Left renal cortex interstitium (tissue), 4 donors: ENCODE data around the gene BRAF. TPM values are rescaled to one million over a fixed set of nuclear protein-coding genes. Genes with fewer than 3 reads are reported as not detected.
"Not testable (repeated sequence)": the region's sequence is repeated elsewhere in the genome, so short reads cannot be mapped to it uniquely, and the experiment has no call there.

ENCODE experiments used
- DNase-seq, 4 donors: peaks; one replicate each; pipeline ENCODE4 v3.0.0-alpha.2; 2013; ENCODE audit warnings: low read depth in 4 of 4, low spot score in 2 of 4, missing footprints in 1 of 4
- polyA plus RNA-seq, 4 donors: library from polyadenylated mRNA; unstranded; fragments of 120-200 nt; gene quantifications; one replicate each; pipeline ENCODE4 v1.2.1, GENCODE V29; 2013; ENCODE audit not compliant: insufficient read length in 4 of 4

The BRAF gene
- polyA plus RNA-seq, 4 donors = 19.3 to 33.7 (median 25.2) TPM

- no peak for DNase-seq
These were observed 201.2 kb downstream of the BRAF start for GRCh38 chr7:140723574-140723973.

GRCh38 chr7:140723006-140723405 is 201.7 kb downstream of the BRAF start:
- DNase-seq = no peak

GRCh38 chr7:140722254-140722653 is 202.5 kb downstream of the BRAF start:
- DNase-seq = no peak

GRCh38 chr7:140719721-140720120 is 205.0 kb downstream of the BRAF start:
- no peak for DNase-seq

GRCh38 chr7:140714331-140715040 is 210.2 kb downstream of the BRAF start:
- no peak for DNase-seq

GRCh38 chr7:140712392-140712791 is 212.3 kb downstream of the BRAF start:
- DNase-seq = not testable (repeated sequence)

- DNase-seq = not testable (repeated sequence)
These were observed 216.0 kb downstream of the BRAF start for GRCh38 chr7:140708764-140709163.

GRCh38 chr7:140707132-140707531 is 217.6 kb downstream of the BRAF start:
- no peak for DNase-seq

- DNase-seq = no peak
These were observed 220.5 kb downstream of the BRAF start for GRCh38 chr7:140704205-140704604.

GRCh38 chr7:140702774-140703173 is 222.0 kb downstream of the BRAF start:
- no peak for DNase-seq

GRCh38 chr7:140698477-140698876 is 226.3 kb downstream of the BRAF start:
- DNase-seq = no peak

- no peak for DNase-seq
These were observed 227.1 kb downstream of the BRAF start for GRCh38 chr7:140697447-140698143.

GRCh38 chr7:140696680-140697446 is 227.9 kb downstream of the BRAF start, which contains the start of gene NDUFB2:
NDUFB2 (plus strand) TSS chr7:140696708; CDS start chr7:140696745, 37 bp downstream.
- DNase-seq = peak; percentile 81 to 92 (median 84)

- DNase-seq = peak in 2 of 4 donors; percentile 87 to 93
These were observed 228.6 kb downstream of the BRAF start for GRCh38 chr7:140696024-140696679.

GRCh38 chr7:140695381-140695780 is 229.3 kb downstream of the BRAF start:
- no peak for DNase-seq

GRCh38 chr7:140694592-140694991 is 230.1 kb downstream of the BRAF start:
- DNase-seq = no peak

GRCh38 chr7:140693849-140694248 is 230.9 kb downstream of the BRAF start:
- DNase-seq = not testable (repeated sequence)

GRCh38 chr7:140691376-140692045 is 233.2 kb downstream of the BRAF start:
- DNase-seq = no peak

- no peak for DNase-seq
These were observed 235.3 kb downstream of the BRAF start for GRCh38 chr7:140689199-140690152.
